Loucy (cell line): ENCODE data around the gene TMEM163.

Experiments used
- EZH2phosphoT487 ChIP-seq: fragments of 200-600 bp; IDR thresholded peaks from 2 replicates; pipeline ENCODE4 v1.6.1; 2018; ENCODE audit warnings: antibody characterized with exemption, mild to moderate bottlenecking, moderate library complexity, borderline replicate concordance
- TF ChIP-seq, protein P1 (sequence below): fragments of 200-600 bp; sonication (generic); conservative IDR thresholded peaks from 2 replicates; pipeline ENCODE4 v1.5.1; 2014; ENCODE audit warnings: mild to moderate bottlenecking, antibody characterized with exemption, low read length

GRCh38 chr2:134642938-134643337 lies 75.9 kb downstream of the TMEM163 start:
- TF ChIP-seq, protein P1, sequence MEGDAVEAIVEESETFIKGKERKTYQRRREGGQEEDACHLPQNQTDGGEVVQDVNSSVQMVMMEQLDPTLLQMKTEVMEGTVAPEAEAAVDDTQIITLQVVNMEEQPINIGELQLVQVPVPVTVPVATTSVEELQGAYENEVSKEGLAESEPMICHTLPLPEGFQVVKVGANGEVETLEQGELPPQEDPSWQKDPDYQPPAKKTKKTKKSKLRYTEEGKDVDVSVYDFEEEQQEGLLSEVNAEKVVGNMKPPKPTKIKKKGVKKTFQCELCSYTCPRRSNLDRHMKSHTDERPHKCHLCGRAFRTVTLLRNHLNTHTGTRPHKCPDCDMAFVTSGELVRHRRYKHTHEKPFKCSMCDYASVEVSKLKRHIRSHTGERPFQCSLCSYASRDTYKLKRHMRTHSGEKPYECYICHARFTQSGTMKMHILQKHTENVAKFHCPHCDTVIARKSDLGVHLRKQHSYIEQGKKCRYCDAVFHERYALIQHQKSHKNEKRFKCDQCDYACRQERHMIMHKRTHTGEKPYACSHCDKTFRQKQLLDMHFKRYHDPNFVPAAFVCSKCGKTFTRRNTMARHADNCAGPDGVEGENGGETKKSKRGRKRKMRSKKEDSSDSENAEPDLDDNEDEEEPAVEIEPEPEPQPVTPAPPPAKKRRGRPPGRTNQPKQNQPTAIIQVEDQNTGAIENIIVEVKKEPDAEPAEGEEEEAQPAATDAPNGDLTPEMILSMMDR: no peak
- no peak for TF ChIP-seq EZH2phosphoT487
